Measurements from ENCODE around the gene KBTBD8.

KBTBD8 gene

DNA sequence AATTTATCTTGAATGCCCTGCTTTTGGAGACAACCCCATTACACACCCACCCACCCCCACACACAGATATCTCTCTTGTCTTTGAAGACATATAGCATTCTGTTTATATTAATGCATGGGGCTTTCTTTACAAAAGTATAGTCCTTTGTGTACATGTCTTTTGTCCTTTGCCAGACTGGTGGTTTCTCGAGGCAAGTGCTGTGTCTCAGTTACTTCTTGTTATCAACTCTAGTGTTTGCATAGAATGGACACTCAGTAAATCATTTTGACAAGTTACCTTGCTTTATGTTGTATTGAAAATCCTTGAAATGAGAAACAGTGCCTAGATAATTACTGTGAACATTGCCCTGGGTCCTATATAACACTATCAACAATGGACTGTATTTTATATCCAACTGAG lies 33.9 kb downstream of the KBTBD8 start:
- no peak for DNase-seq (ENCODE audit: extremely low read depth in 1 of 2, low read depth in 1 of 2)

DNA sequence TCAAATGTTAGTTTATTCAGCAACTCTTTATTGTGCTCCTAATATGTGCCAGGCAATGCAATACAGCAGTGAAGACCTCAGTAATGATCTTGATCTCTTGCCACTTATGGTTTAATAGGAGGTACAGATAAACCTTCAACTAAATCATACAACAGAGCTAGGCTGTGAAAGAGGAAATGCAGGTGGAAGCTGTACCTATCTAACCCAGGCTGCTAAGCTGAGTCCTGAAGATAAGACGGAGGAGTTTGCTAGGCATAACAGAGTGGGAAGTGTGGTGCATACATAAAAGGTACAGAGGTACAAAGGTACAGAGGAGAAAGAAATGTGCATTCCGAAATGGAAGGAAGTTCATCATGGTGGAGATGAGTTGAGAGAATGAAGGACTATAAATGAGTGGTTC lies 35.0 kb downstream of the KBTBD8 start:
- DNase-seq (ENCODE audit: extremely low read depth in 1 of 2, low read depth in 1 of 2) = no peak

DNA sequence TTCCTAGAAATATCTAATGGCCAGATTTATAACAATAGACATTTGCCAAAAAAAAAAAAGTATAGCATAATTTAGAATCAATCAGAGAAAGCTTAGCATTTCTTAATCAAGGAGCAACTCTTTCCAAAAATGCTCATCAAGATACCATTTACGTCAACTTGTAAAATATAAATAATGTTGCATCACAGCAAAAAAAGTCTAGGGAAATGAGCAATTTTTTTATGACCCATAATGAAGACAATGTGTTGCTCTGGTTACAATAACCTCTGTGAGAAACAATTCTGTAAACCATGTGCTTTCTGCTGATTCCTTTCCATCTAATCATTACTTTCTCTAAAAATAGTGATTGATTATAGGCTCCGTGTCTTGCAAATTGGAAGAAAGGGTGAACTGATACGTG lies 36.3 kb downstream of the KBTBD8 start:
- no peak for DNase-seq (ENCODE audit: extremely low read depth in 1 of 2, low read depth in 1 of 2)

DNA sequence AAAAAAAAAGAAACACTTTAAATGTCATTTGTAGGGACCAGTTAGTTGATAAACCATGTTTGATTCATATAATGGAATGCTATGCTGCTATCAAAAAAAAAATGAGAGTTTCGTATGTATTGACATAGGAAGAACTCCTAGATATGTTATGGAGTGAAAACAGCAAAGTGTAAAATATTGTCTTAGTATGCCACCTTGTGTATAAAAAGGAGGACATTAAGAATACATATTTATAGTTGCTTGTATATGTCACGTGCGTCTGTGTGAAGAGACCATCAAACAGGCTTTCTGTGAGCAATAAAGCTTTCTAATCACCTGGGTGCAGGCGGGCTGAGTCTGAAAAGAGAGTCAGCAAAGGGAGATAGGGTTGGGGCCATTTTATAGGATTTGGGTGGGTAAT lies 39.5 kb downstream of the KBTBD8 start:
- no peak for DNase-seq (ENCODE audit: extremely low read depth in 1 of 2, low read depth in 1 of 2)

DNA sequence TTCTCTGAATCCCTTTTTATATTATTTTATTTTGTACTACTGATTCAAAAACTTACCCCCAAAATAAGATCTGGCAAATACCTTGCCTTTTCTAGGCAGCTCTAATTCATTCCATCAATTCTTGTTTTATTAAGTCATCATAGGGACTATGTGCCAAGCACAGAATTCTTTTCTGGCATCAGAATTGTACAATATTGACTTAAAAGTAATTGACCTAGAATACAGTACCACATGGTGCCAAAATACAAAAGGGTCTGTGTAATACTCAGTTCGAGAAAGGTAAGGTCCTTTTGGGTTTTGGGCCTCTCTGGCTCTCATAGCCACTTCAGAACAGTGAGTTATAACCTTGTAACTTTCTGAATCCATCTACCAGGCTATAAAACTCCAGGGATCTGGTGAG lies 46.2 kb downstream of the KBTBD8 start:
- DNase-seq (ENCODE audit: extremely low read depth in 1 of 2, low read depth in 1 of 2) = no peak

DNA sequence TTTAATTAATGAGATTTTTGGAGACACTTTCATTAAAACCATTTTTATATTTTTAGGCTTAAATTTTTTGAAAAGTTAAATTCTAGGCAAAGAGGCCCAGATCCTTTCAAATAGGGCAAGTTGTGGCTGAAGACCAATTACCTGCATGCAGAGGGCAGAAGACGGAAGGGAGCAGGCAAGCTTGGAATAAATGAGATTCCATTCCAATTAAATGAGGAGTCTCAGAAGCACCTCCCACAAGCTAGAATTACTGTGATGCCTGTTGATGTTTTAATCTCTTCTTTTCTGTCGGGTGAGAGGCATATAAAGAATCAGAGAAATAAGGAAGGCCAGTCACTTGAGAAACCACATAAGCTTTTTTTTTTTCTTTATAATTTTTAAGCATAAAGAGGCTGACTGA lies 46.8 kb downstream of the KBTBD8 start:
- DNase-seq (ENCODE audit: extremely low read depth in 1 of 2, low read depth in 1 of 2) = no peak

DNA sequence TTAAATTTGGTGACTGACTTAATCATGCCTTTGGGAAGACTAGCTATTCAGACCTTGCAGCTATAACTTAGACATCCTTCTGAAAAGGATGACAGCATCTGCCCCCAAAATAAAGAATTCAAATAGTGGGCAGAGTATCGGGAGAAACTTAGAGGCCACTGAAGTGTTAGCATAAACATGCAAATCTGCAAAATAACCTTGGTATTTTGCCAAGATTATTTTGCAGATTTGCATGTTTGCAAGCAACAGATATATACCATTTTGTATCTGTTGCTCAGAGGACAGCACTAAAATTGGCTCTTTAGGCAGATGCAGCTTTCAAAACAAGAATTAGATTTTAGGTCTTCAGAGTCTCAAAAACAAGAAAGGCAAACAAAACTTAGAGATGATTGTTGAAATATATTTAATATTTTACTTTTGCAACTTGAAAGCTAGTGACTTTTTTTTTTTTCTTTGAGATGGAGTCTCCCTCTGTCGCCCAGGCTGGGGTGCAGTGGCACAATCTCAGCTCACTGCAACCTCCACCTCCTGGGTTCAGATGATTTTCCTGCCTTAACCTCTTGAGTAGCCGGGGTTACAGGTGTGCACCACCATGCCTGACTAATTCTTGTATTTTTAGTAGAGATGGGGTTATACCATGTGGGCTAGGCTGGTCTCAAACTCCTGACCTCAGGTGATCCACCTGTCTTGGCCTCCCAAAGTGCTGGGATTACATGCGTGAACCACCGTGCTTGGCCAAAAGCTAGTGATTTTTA lies 47.8 kb downstream of the KBTBD8 start:
- DNase-seq (ENCODE audit: extremely low read depth in 1 of 2, low read depth in 1 of 2) = no peak

DNA sequence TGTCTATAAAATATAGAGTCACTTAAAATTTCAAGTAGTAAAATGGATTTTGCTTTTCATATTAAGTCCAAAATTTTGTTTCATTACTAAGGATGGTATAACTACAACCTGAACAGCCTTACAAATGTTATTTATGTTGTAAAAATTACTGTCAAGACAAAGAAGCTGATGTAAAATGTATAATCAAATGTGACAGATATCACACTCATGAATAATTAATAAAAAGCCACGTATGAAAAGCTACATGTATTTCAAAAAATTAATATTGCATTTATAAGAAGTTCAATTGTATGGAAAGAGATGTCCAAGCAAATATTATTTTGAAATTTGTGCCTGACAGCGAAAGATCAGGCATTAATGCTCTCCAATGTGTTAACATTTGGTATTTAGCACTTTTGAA lies 48.9 kb downstream of the KBTBD8 start:
- no peak for DNase-seq (ENCODE audit: extremely low read depth in 1 of 2, low read depth in 1 of 2)

DNA sequence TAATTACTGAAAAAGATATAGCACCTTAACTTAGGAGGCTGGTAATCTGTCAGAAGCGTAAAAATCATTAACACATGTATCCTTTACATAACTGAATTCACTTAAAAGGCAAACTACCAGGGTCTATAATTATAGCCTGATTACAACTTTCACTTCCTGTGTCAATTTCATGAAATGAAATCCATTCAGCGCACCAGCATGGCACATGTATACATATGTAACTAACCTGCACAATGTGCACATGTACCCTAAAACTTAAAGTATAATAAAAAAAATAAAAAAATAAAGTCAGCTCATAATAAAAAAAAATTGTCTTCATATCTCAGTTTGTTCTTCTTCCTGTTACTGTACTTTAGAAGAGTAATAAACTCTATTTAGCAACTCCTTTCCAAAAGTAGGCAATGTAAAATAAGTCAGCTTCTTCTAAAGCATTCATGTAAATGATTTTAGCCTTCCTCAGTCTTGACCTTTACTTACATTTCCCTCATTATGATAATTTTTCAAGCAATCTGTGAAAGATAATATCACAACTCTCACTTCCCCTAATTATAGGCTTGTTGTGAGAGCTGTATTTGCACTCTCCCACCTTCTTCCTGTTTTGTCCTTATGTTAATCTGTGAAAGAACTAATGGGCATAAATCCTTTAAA lies 50.1 kb downstream of the KBTBD8 start:
- no peak for DNase-seq (ENCODE audit: extremely low read depth in 1 of 2, low read depth in 1 of 2)

DNA sequence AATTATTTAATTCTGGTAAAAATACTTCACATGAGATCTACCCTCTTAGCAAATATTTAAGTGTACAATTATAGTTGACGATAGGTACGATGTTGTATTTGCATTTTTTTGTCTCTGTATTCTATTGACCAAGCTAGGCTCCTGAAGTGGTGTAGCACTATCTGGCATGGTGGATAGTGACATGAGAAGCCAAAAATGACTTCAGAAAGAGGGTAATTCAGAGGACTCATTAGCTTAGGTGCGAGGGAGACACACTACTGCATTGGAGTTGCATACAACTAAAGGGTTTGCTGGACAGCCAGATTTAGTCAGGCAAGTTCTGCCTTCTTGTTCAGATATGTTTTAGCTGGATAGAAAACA lies 50.6 kb downstream of the KBTBD8 start:
- no peak for DNase-seq (ENCODE audit: extremely low read depth in 1 of 2, low read depth in 1 of 2)

DNA sequence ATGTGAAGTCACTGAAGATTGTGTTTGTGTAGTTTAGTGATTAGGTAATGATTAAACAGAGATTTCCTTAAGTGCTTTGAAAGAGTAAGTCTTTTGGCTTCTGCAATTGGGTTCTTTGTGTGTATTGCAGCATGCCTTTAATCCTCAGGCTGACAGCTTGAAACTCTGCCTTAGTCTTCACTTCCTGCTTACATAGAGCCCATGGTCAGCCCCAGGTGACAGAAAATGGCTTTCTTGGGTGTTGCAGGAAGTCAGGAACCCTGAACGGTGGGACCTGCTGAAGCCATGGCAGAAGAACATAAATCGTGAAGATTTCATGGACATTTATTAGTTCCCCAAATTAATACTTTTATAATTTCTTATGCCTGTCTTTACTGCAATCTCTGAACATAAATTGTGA lies 61.3 kb downstream of the KBTBD8 start:
- no peak for DNase-seq (ENCODE audit: extremely low read depth in 1 of 2, low read depth in 1 of 2)

Data from activated CD8-positive, alpha-beta memory T cell treated with anti-CD3 and anti-CD28 coated beads for 1 hour (primary cell).